Myocyte (in vitro differentiated cells): ENCODE measurements around the gene FXYD6. TPM values are rescaled to one million over a fixed set of nuclear protein-coding genes. Genes with fewer than 3 reads are reported as not detected.
"Not testable (repeated sequence)": the region's sequence is repeated elsewhere in the genome, so short reads cannot be mapped to it uniquely, and the experiment has no call there.

Source experiments
- DNase-seq: peaks from one replicate; pipeline ENCODE4 v3.0.0-alpha.2; 2012; ENCODE audit warnings: low read depth
- total RNA-seq: library from RNA; depleted of rRNA; stranded (reverse); fragments of >200 nt; gene quantifications from 2 replicates; pipeline ENCODE4 v1.2.3, GENCODE V29; 2014

FXYD6 gene
- total RNA-seq, 1 donor from 2014 or later: 3.1 TPM

DNA sequence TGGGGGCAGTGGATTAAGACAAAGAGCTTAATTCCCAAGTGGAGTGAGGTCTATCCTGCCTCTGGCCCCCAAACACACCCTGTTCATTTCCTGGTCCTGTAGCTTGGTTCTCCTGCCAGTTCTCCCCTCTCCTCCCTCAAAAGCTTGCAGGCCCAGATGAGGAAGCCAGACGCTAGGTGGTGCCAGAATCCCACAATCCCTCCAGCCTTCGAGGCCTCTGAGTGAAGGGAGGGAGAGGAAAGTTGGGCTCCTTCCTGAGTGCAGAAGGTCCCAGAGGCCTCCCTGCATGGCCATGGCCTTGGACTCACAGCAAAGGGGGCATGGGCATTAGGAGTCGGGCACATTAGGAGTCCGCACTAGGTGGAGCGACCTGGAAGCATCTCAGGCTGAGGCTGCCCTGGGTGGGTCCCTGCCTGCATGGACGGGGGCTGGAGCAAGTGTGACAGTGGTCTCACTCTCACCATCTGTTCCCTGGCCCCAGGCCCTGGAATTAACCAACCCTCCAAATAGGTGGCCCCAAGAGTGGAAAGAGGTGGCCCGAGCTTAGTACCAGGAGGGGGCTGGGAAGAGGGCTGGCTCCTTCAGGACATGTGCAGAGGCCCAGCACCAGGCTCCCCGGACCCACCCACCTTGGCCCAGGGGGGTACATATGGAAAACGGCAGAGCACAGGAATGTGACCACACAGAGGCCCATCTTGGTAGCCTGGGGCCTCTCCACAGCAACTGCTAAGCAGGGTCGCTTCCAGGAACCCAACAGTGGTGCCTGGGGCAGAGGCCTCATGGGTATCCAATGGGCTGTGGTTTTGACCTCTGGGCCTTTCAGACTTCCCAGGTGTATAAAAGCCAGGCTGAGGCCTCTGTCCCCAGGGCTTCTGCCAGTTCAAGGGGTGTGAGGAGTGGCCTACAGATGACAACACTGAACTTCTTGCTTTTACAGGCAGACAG is 57.1 kb downstream of the FXYD6 start:
- DNase-seq: peak; percentile 68

DNA sequence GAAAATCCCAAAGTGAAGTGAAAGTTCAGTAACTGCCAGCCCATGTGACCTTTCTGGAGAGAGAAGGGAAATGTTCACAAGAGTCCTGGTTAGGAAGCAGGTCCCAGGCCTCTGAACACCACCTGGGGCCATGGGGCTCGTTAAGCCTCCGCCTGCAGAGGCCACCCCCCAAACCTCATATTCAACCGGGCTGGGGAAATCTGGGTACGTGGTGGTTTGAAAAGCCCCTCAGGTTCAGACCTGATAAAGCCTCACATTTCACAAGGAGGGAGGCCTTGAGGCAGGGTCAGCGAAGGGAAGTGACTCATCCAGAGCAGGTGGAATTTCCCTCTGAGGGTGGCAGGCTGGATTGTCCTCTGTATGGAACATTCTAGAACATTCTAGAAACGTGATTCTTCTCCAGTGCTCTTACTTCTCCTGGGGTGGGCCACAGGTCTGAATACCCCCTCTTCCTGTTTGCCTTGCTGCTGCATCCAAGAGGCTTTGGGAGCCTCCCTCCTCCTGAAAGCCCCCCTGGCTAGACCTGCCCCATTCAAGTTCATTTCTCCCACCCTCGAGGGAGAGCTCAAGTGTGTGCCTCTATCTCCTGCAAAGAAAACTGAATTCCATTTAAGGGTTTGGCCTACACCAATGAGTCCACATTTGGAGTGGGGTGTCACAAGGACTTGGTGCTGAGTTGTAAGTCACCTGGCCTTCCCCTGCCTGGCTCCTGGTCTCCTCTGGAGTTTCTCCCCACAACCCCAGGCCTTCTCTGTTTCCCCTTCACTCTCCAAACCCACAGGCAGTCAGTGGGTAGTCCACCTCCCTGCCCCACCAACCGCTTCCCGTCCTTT is 58.2 kb downstream of the FXYD6 start:
- no peak for DNase-seq

- DNase-seq: peak; percentile 65
Measured at GRCh38 chr11:117817368-117818040, 59.0 kb downstream of the FXYD6 start.

GRCh38 chr11:117816846-117817367 is 59.6 kb downstream of the FXYD6 start:
- DNase-seq: no peak

- no peak for DNase-seq
Measured at GRCh38 chr11:117816151-117816741, 60.2 kb downstream of the FXYD6 start.

- no peak for DNase-seq
Measured at GRCh38 chr11:117815262-117815803, 61.1 kb downstream of the FXYD6 start.

DNA sequence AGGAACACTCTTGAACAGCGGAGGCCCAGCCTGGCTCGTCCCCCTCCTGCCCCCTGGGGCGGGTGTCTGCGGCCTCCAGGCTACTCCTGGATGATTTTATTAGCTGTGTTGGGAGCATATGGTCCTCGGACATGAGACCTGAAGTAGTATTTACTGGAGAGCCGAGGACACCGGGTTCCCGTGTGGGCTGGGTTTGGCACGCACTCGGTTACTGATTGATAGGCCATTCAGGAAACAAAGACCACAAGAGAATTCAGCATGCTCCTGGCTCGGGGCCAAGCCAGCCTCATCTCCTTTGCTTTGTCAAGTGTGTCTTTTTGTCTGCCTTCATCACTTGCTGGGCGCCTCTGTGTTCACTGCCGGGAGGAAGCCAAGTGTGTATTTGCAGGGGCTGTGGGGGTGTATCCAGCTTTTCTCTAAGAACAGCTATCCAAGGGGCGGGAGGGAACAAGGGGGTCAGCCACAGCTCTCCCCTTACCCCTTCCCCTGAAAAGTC is 61.6 kb downstream of the FXYD6 start:
- no peak for DNase-seq

- no peak for DNase-seq
Measured at GRCh38 chr11:117814204-117814765, 62.2 kb downstream of the FXYD6 start.

- not testable (repeated sequence) for DNase-seq
Measured at GRCh38 chr11:117810056-117810451, 66.4 kb downstream of the FXYD6 start.

- no peak for DNase-seq
Measured at GRCh38 chr11:117809236-117810055, 67.0 kb downstream of the FXYD6 start.

GRCh38 chr11:117808784-117809183 is 67.7 kb downstream of the FXYD6 start:
- no peak for DNase-seq

- peak; percentile 65 for DNase-seq
Measured at GRCh38 chr11:117807482-117808327, 68.8 kb downstream of the FXYD6 start.

DNA sequence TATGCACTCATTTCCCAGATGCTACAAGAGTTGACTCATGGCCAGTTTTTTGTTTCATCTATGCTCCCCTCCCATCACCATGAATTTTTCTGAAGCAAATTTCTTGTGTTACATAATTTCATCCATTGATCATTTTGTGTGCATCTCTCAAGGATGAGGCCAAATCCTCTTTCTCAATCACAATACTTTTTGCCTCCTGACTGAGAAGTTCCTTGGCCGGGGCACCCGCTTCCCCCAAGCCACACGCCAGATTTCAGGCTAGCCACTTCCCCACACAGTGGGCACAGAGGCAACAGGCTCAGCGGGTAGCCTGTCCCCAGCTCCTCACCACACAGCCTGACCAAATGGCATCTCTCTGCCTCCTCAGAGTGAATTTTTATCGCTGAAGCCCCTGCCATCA is 69.6 kb downstream of the FXYD6 start:
- no peak for DNase-seq

DNA sequence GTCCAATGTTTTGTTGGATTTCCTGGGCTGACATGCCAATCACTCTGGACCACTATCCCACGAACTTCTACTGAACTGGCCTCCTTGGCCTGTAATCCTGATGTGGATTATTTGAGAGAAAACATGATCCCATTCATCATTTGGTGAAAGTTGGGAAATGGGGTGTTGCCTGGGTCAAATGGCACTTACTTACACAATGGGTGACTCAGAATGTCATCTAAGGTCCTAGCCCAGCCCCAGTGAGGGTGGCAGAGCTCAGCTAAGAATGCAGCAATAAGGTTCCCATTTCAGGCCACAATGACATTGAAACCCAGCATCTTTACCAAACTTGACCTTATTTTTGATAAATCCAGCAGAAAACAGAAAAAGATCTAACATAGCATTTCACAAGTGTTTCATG is 71.4 kb downstream of the FXYD6 start:
- no peak for DNase-seq

DNA sequence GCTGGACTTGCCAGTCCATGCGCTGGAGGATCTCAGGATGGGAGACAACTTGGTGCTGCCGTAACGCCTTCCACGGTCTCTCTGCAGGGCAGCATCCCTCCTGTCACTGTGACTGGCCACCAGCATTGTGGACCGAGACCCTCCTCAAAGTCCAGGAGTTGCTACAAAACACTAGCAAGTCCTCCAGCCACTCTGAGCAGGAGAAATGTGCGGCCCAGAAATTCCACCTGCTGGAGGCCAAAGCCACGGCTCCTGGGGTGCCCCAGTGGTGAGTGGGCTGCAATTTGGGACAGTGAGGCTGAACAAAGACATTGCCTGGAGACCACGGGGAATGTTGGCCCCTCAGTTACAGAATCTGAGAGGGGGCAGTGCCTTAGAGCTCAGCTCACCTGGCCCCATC is 72.6 kb downstream of the FXYD6 start:
- DNase-seq: no peak

DNA sequence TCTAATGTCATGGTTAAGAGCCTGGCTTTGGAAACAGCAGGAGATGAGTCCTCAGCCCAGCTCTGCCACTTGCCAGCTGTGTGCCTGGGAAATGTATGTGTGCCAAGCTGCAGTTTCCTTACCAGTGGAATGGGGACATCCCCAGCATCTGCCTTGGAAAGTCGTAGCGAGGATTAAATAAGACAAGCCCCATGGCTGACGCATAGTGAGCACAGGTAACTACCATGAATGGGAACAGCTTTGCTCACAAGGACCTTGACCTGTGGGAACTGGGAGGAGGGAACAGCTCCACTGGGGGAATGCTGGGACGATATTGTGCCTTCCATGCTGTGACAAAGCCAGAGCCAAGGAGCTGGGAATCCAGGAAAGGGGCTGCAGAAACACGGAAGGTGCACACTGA is 76.8 kb downstream of the FXYD6 start:
- no peak for DNase-seq

DNA sequence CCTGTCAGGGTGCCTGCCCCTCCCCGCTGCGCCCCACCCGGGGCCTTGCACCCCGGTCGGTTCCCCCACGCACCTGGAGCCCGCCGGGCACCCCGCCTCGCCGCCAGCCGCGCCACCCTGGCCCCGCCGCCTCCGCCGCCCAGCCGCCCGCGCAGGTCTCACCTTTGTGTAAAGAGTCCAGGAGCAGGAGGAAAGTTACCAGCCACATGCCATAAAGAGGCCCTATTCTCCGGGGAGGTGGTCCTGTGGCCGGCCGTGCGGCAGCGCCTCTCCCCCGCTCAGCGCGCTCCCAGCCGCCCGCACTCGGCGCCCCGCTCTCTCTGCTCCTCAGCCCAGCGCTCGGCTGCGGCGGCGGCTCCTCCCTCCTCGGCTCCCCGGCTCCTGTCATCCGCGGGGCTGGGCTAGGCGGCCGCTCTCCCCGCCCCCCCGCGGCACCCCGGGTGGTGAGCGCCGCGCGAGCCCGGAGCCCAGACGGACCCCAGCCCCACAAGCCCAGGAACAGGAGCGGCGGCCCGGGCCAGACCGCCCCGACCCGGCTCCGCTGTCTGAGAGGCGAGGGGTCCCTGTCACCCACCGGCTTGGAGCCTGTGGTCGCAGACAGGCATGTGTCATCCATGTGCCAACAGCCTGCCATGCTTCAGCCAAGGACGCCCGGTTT is 79.5 kb downstream of the FXYD6 start, which contains the start of gene DSCAML1:
Gene DSCAML1 (minus strand): TSS at position 345 of the 658 bp plus-strand sequence. CDS start 137 bp downstream, at position 208.
- no peak for DNase-seq

GRCh38 chr11:117796456-117796871 is 80.0 kb downstream of the FXYD6 start:
- DNase-seq: no peak
